Breast epithelium (tissue), 4 donors: Measurements from ENCODE around the gene ATG3. TPM values are rescaled to one million over a fixed set of nuclear protein-coding genes. Genes with fewer than 3 reads are reported as not detected.
"Not testable (repeated sequence)": the region's sequence is repeated elsewhere in the genome, so short reads cannot be mapped to it uniquely, and the experiment has no call there.

Experiments used
- DNase-seq, 2 donors: peaks; one replicate each; pipeline ENCODE4 v3.0.0-alpha.2; 2019; ENCODE audit warnings: low spot score in 2 of 2
- H3K27ac ChIP-seq, 2 donors: fragments of 200-600 bp; sonication (generic) in 1 of 2; one replicate each; pipeline ENCODE4 v1.5.1; 2016 to 2019; ENCODE audit warnings: mild to moderate bottlenecking in 1 of 2
- H3K27me3 ChIP-seq, 2 donors: fragments of 200-600 bp; sonication (generic) in 1 of 2; one replicate each; pipeline versions ENCODE4 v1.5.1 to v1.6.0; 2017 to 2019; ENCODE audit warnings: control low read depth in 1 of 2, mild to moderate bottlenecking in 1 of 2
- H3K36me3 ChIP-seq: fragments of 200-600 bp; one replicate; pipeline ENCODE4 v1.5.1; 2019
- H3K4me1 ChIP-seq, 2 donors: fragments of 200-600 bp; sonication (generic); one replicate each; pipeline ENCODE4 v1.5.1; 2016 to 2019; ENCODE audit warnings: control low read depth in 1 of 2
- H3K4me3 ChIP-seq, 3 donors: fragments of 200-600 bp; sonication (generic); 1 replicate in 2 of 3; 2 replicates in 1 of 3; pipeline ENCODE4 v1.5.1; 2016 to 2019; ENCODE audit warnings: mild to moderate bottlenecking in 3 of 3, moderate library complexity in 2 of 3
- H3K9me3 ChIP-seq, 2 donors: fragments of 200-600 bp; sonication (generic) in 1 of 2; one replicate each; pipeline ENCODE4 v1.5.1; 2016 to 2019; ENCODE audit warnings: control low read depth in 1 of 2
- POLR2A ChIP-seq: fragments of 450-650 bp; IDR thresholded peaks from one replicate; pipeline ENCODE4 v1.6.1; 2016; ENCODE audit warnings: antibody characterized with exemption, mild to moderate bottlenecking, moderate library complexity
- POLR2AphosphoS5 ChIP-seq, 3 donors: sonication (generic); formaldehyde crosslinking; IDR thresholded peaks; one replicate each; pipeline ENCODE4 v1.6.1; 2017; ENCODE audit warnings: antibody characterized with exemption in 3 of 3
- intact Hi-C: fragments of 100-400 bp; cut with DNase I; formaldehyde crosslinking; loops from one replicate; pipeline ENCODE4 v1.15.1; 2023; ENCODE audit warnings: low total_unique reads
- total RNA-seq, 3 donors: library from RNA; depleted of rRNA; stranded (reverse); fragments of >200 nt; gene quantifications; one replicate each; pipeline ENCODE4 v1.1.0, GENCODE V29; 2016
- TF ChIP-seq, protein P1 (sequence below), 3 donors: fragments of 450-650 bp; IDR thresholded peaks; one replicate each; pipeline ENCODE4 v1.5.1; 2016 to 2017; ENCODE audit warnings: antibody characterized with exemption in 3 of 3, mild to moderate bottlenecking in 3 of 3, moderate library complexity in 3 of 3

Gene ATG3
- total RNA-seq, 3 donors from 2014 or later: 62.6 to 97.9 (median 68.2) TPM

DNA sequence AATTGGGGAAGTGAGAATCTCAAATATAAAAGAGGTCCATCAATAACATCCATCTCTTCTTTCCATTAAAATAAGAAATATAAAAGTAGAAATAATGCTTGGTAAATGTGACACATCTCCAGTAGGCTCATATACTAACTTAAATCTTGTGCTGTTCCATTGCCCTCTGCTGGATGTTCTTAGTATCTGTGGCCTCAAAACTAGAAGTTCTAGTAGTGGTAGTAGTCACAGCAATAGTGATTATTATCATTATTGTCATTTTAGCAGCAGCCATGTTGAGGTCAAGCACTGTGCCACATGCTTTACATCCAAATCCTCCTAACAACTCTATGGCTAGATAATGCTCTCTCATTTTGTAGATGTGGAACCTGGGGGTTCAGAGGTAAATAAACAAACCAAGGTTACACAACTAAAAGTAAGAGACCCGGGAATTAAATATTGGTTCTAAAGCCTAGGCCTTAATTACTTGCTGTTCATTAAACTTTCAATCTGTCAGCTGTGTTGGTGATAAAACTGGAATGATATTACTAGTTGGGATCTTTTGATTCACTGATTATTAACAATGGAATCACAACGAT lies 42.2 kb downstream of the ATG3 start:
- Histone ChIP-seq H3K27me3 (no peaks in the 10 kb centered on the region), H3K9me3 (no peaks in the 10 kb centered on the region), H3K36me3 (no peaks in the 10 kb centered on the region), H3K4me1 (no peaks in the 10 kb centered on the region), H3K4me3 (no peak overlapping the region), H3K27ac (no peak overlapping the region)
- no peak for TF ChIP-seq POLR2A
- TF ChIP-seq, protein P1, sequence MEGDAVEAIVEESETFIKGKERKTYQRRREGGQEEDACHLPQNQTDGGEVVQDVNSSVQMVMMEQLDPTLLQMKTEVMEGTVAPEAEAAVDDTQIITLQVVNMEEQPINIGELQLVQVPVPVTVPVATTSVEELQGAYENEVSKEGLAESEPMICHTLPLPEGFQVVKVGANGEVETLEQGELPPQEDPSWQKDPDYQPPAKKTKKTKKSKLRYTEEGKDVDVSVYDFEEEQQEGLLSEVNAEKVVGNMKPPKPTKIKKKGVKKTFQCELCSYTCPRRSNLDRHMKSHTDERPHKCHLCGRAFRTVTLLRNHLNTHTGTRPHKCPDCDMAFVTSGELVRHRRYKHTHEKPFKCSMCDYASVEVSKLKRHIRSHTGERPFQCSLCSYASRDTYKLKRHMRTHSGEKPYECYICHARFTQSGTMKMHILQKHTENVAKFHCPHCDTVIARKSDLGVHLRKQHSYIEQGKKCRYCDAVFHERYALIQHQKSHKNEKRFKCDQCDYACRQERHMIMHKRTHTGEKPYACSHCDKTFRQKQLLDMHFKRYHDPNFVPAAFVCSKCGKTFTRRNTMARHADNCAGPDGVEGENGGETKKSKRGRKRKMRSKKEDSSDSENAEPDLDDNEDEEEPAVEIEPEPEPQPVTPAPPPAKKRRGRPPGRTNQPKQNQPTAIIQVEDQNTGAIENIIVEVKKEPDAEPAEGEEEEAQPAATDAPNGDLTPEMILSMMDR (IDR thresholded peaks at IDR 0.05): peak; percentile 51 to 76 (median 68)
- TF ChIP-seq POLR2AphosphoS5 (IDR thresholded peaks at IDR 0.05): no peak
- intact Hi-C loops: no loop called here
- DNase-seq: no peak

DNA sequence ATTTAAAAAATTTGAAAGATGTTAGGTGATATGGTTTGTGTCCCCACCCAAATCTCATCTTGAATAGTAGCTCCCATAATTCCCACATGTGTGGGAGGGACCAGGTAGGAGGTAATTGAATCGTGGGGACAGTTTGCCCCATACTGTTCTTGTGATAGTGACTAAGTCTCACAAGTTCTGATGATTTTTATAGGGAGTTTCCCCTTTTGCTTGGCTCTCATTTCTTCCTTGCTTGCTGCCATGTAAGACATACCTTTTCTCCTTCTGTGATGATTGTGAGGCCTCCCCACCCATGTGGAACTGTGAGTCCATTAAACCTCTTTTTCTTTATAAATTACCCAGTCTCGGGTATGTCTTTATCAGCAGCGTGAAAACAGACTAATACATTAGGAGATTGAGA lies 42.8 kb downstream of the ATG3 start:
- DNase-seq, intact Hi-C loops, H3K4me3 ChIP-seq, H3K27me3 ChIP-seq, H3K9me3 ChIP-seq, H3K4me1 ChIP-seq, H3K27ac ChIP-seq, H3K36me3 ChIP-seq: not testable (repeated sequence)

DNA sequence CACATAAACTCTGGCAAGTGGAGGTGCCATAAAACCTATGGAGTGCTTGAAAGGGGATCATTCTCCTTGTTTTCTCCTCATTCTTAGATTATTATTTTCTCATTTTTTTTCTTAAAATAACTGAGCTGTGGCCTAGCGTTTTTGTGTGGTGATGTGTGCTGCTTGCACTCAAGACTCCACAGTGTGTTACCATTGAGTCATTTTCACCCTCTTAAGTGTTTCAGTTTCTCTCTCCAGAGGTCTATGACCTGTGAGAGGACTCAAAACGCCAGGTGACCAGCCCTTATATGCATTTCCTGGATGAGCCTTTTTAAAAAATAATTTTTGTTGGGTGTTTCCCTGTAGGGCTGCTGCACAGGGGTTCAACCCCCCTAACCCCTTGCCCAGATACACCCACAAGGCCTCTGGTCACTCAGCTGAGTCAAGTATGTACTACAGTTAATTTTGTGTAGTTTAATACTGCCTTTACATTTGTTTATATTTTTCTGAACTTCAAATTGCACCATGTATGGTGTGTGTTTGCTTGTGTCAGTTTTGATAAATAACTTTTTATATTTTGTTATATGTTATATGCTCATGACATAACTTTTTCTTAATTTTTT lies 47.1 kb downstream of the ATG3 start:
- intact Hi-C loops: no loop called here
- no peak for DNase-seq
- TF ChIP-seq POLR2A (no peak), POLR2AphosphoS5 (IDR thresholded peaks at IDR 0.05) (no peak)
- TF ChIP-seq, protein P1 (IDR thresholded peaks at IDR 0.05): no peak
- Histone ChIP-seq H3K36me3 (no peaks in the 10 kb centered on the region), H3K27me3 (no peaks in the 10 kb centered on the region), H3K27ac (no peak overlapping the region), H3K9me3 (no peaks in the 10 kb centered on the region), H3K4me3 (no peak overlapping the region), H3K4me1 (no peaks in the 10 kb centered on the region)

DNA sequence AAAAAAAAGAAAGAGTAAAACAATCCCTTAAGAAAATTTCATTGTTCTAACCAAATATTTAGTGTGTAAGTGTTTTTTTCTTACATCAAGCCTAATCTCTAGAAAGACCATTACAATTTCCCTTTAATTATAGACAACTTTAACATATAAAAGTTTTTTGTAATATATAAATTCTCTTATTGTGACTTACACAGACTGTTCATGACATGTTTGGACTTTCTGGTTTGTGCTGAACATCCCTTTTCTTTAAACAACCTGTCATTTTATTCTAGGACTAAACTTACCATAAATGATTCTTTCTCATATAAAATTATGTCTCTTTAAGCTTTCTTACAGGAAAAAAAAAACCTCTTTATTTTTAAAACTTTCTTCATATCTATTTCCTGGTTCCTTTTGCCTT lies 49.4 kb downstream of the ATG3 start:
- H3K9me3 ChIP-seq: no peaks in the 10 kb centered on the region
- H3K4me1 ChIP-seq: no peaks in the 10 kb centered on the region
- H3K36me3 ChIP-seq: no peaks in the 10 kb centered on the region
- TF ChIP-seq, protein P1 (IDR thresholded peaks at IDR 0.05): no peak
- TF ChIP-seq POLR2A: no peak
- TF ChIP-seq POLR2AphosphoS5 (IDR thresholded peaks at IDR 0.05): no peak
- no peak overlapping the region for H3K27ac ChIP-seq
- intact Hi-C loops: no loop called here
- no peaks in the 10 kb centered on the region for H3K27me3 ChIP-seq
- DNase-seq: no peak
- H3K4me3 ChIP-seq: no peak overlapping the region

DNA sequence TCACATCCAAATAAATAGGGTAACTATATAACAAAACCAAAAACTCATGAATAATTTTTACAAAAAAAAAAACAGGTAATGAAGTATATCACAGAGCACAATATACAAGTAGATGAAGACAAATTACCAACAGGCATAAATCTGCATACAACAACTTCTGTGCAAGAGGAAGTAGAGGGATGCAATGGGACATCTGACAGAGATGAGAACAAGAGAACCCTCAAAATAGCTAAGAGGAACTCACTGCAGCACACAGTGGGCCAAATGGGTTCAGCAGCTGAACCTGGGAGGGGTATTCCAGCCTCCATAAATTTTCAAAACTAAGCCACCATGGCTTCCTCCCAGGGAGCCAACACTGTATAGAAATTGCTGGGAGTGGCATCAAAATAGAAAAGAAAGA lies 52.9 kb downstream of the ATG3 start:
- no peak overlapping the region for H3K4me3 ChIP-seq
- H3K36me3 ChIP-seq: no peaks in the 10 kb centered on the region
- no peak for DNase-seq
- H3K4me1 ChIP-seq: no peaks in the 10 kb centered on the region
- H3K9me3 ChIP-seq: no peaks in the 10 kb centered on the region
- H3K27me3 ChIP-seq: no peaks in the 10 kb centered on the region
- TF ChIP-seq POLR2A: no peak
- no peak for TF ChIP-seq POLR2AphosphoS5 (IDR thresholded peaks at IDR 0.05)
- TF ChIP-seq, protein P1 (IDR thresholded peaks at IDR 0.05): no peak
- intact Hi-C loops: no loop called here
- H3K27ac ChIP-seq: no peak overlapping the region
